GM12875 (cell line): Measurements from ENCODE around the gene PADI1.

Source experiments
- H3K4me3 ChIP-seq: one replicate; pipeline ENCODE4 v1.5.1; 2011; ENCODE audit warnings: low read depth, low read length, control low read depth
- TF ChIP-seq, protein P1 (sequence below): IDR thresholded peaks from 2 replicates; pipeline ENCODE4 v1.5.1; 2011; ENCODE audit warnings: low read depth, mild to moderate bottlenecking, control low read depth, inconsistent platforms, low read length, moderate library complexity, borderline replicate concordance; ENCODE audit not compliant: insufficient read depth

The PADI1 gene

DNA sequence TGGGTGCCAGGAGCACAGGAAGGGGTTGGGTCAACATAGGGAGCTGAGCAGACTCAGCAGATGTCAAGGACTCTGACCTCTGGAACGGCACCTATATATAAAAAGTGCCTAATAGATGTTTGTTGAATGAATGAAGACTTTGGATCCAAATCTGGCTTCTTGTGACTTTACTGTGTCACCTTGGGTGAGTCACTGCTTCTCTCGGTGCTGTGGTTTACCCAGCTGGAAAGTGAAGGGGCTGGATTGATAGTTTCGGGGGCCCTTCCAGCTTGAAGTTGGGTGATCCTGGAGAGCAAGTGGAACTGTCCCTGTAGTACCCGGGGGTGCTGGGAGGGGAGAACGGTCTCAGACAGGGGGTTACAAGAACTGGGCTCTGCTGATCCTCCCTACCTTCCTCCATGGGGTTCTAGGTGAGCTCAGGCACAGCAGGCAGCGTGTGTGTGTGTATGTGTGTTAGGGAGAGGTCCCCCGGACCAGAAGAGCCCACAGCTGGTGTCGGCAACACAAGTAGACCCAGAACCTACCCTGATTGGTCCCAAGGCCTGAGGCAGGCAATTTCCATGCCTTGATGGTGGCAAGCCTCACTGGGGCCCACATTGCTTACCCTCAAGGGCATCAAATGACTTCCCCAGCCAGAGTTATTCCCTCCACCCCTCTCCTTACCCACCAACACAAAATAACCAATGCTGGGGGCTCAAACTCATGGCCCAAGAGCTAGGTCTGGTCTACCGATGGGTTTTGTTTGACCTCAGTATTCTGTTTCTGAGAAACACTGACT is 5.5 kb upstream of the PADI1 start:
- H3K4me3 ChIP-seq = no peak overlapping the region
- TF ChIP-seq, protein P1, sequence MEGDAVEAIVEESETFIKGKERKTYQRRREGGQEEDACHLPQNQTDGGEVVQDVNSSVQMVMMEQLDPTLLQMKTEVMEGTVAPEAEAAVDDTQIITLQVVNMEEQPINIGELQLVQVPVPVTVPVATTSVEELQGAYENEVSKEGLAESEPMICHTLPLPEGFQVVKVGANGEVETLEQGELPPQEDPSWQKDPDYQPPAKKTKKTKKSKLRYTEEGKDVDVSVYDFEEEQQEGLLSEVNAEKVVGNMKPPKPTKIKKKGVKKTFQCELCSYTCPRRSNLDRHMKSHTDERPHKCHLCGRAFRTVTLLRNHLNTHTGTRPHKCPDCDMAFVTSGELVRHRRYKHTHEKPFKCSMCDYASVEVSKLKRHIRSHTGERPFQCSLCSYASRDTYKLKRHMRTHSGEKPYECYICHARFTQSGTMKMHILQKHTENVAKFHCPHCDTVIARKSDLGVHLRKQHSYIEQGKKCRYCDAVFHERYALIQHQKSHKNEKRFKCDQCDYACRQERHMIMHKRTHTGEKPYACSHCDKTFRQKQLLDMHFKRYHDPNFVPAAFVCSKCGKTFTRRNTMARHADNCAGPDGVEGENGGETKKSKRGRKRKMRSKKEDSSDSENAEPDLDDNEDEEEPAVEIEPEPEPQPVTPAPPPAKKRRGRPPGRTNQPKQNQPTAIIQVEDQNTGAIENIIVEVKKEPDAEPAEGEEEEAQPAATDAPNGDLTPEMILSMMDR = no peak

DNA sequence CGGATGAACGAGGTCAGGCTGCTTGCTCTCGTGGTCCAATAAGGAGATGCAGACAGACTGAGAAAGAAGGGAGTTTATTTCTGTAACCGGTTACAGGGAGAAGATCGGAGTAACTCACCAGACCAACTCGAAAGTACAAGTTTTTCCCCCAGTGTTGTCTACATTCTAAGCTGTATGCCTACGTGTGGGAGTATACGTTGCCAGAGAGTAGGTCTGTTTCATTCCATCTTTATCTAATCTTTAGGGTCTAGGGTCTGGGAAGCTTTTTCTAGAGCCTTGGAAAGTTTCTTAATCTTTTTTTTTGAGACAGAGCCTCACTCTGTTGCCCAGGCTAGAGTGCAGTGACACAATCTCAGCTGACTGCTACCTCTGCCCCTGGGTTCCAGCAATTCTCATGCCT is 4.7 kb upstream of the PADI1 start:
- TF ChIP-seq, protein P1 = no peak
- no peak overlapping the region for H3K4me3 ChIP-seq

DNA sequence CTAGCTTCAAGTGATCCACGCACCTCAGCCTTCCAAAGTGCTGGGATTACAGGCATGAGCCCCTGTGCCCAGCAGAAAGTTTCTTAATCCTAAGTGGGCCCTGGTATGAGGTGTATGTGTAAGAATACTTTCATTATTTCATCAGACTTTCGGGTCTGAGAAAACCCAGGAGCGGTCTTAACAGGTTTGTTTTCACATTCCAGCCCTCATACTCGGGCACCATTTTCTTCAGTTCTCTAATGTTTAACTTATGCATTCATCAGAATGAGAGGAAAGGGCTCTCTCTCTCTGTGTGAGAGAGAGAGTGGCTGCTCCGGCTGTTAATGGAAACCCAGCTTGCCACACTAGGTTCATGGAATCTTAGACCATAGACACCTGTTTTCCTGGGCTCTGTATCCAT is 4.2 kb upstream of the PADI1 start:
- TF ChIP-seq, protein P1 = no peak
- no peak overlapping the region for H3K4me3 ChIP-seq

DNA sequence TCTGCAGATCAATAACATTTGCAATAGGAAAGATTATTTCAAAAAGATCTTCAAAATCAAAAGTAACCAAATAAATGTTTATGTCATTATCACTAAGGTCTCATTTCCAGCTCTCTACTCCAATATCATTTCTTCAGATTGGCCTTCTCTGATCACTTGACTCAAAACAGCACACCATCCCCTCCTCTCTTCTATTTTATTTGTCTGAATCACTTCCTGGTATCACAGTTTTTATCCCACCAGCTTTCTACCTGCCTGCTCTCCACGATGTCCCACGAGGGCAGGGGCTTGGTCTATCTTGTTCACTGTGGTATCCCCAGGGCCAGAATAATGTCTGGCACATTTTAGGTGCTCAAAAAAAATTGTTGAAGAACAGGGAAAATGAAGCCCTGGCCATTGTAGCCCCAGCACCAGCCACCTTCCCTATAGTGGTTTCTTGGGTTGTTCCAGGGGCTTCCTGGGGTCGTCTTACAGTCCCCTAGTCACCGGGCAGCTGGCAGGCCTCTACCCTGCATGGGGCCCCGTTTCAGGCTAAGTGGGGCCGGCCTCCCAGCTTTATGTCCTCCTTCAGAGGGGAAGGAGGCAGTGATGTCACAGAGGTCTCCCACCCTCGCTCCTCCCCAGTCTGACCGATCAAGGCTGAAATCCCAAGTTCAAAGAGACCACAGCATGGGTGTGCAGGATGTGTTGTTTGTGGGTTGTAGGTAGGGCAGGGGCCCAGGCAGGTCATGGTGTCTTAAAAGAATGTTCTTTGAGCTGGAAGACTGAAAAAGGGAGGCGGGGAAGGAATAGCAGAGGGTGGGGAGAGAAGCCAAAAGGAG is 3.5 kb upstream of the PADI1 start:
- TF ChIP-seq, protein P1 = no peak
- no peak overlapping the region for H3K4me3 ChIP-seq

DNA sequence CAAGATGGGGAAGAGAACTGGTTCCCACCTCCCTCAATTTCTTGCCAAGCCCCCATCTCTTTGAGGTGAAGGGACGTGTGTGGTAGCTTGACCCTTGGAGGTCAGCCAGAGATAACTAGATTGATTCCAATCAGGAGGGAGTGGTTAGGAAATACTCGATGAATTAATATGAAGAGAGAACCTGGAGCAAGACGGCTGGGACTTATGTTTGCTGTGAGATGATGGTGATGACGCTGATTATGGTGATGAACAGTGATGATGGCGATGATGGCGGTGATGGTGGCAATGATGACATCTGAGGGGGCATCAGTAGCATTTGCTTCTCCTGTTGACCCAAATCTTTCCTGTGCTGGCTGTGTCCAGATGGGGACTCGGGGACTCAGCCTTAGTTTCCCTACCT is 724 bp downstream of the PADI1 start:
- TF ChIP-seq, protein P1 = no peak
- no peak overlapping the region for H3K4me3 ChIP-seq

DNA sequence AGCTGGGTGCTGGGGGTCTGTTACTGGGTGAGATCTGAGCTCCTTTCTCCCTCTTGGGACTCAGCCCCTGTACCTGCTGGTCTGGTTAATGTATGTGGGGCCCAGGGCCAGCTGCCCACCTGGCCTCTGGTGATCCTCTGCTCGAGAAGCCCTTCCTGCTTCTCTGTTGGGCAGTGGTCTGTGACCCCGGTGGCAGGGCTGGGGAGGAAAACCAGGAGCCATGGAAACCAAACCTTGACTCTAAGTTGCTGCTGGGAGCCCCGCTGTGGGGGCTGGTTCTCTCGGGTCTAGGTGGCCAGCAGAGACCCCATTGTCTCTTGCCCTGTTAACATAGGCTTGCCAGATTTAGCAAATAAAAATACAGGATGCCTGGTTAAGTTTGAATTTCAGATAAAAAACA is 1.3 kb downstream of the PADI1 start:
- H3K4me3 ChIP-seq = no peak overlapping the region
- TF ChIP-seq, protein P1 = no peak
